HEK293 (cell line): ENCODE measurements around the gene BTRC.

Experiments used
- CTCF ChIA-PET: fragments of 350-600 bp; formaldehyde crosslinking; extraction: SDS; loops from one replicate; lab custom pipeline; 2021; ENCODE audit warnings: antibody characterized with exemption; lab: Yijun Ruan, JAX
- POLR2A ChIA-PET: fragments of 300-600 bp; formaldehyde crosslinking; extraction: SDS; loops from one replicate; lab custom pipeline; 2020; ENCODE audit warnings: antibody characterized with exemption, inconsistent platforms; lab: Yijun Ruan, JAX
- H3K27ac ChIP-seq: fragments of 200-500 bp; sonication (Bioruptor generic); 2 replicates; pipeline ENCODE4 v1.5.1; 2014; ENCODE audit warnings: low read depth, low read length, control low read depth, inconsistent platforms; ENCODE audit errors: extremely low read depth
- H3K36me3 ChIP-seq, 2 experiments: fragments of 200-500 bp in 1 of 2; sonication (Bioruptor generic) in 1 of 2; 1 replicate in 1 of 2; 2 replicates in 1 of 2; pipeline ENCODE4 v1.5.1; 2014 to 2017; ENCODE audit warnings: inconsistent platforms in 2 of 2, low read length in 2 of 2; ENCODE audit not compliant: control insufficient read depth in 2 of 2, insufficient read depth in 1 of 2
- H3K4me1 ChIP-seq: fragments of 200-500 bp; sonication (Bioruptor generic); 2 replicates; pipeline ENCODE4 v1.5.1; 2014; ENCODE audit warnings: mild to moderate bottlenecking, low read length, inconsistent platforms; ENCODE audit not compliant: control insufficient read depth, insufficient read depth
- H3K4me3 ChIP-seq: 2 replicates; pipeline ENCODE4 v1.5.1; 2011; ENCODE audit warnings: low read depth, mild to moderate bottlenecking, control low read depth, low read length, moderate library complexity
- H3K9me3 ChIP-seq: fragments of 200-500 bp; sonication (Bioruptor generic); 2 replicates; pipeline ENCODE4 v1.5.1; 2014; ENCODE audit warnings: low read depth, low read length, inconsistent platforms; ENCODE audit not compliant: control insufficient read depth, insufficient read depth
- BCL11A ChIP-seq: fragments of 450-650 bp; formaldehyde crosslinking; IDR thresholded peaks from 2 replicates; pipeline ENCODE4 v1.5.1; 2016; ENCODE audit warnings: low read depth, missing biosample characterization, missing genetic modification characterization
- GLI4 ChIP-seq: fragments of 450-650 bp; formaldehyde crosslinking; IDR thresholded peaks from 2 replicates; pipeline ENCODE4 v1.5.1; 2016; ENCODE audit warnings: missing biosample characterization, missing genetic modification characterization
- KLF1 ChIP-seq: fragments of 450-650 bp; formaldehyde crosslinking; IDR thresholded peaks from 2 replicates; pipeline ENCODE4 v1.5.1; 2016; ENCODE audit warnings: missing biosample characterization, missing genetic modification characterization
- PRDM4 ChIP-seq: fragments of 450-650 bp; formaldehyde crosslinking; IDR thresholded peaks from 2 replicates; pipeline ENCODE4 v1.5.1; 2017; ENCODE audit warnings: missing biosample characterization, missing genetic modification characterization
- SCRT1 ChIP-seq: fragments of 450-650 bp; formaldehyde crosslinking; IDR thresholded peaks from 2 replicates; pipeline ENCODE4 v1.5.1; 2016; ENCODE audit warnings: missing biosample characterization, missing genetic modification characterization, borderline replicate concordance
- SP7 ChIP-seq: fragments of 450-650 bp; formaldehyde crosslinking; IDR thresholded peaks from 2 replicates; pipeline ENCODE4 v1.5.1; 2016; ENCODE audit warnings: missing biosample characterization, missing genetic modification characterization
- ZBTB17 ChIP-seq: fragments of 450-650 bp; formaldehyde crosslinking; IDR thresholded peaks from 2 replicates; pipeline ENCODE4 v1.5.1; 2016; ENCODE audit warnings: missing biosample characterization, missing genetic modification characterization
- ZNF112 ChIP-seq: fragments of 450-650 bp; formaldehyde crosslinking; IDR thresholded peaks from 2 replicates; pipeline ENCODE4 v1.5.0; 2017; ENCODE audit warnings: missing biosample characterization, missing genetic modification characterization
- ZNF157 ChIP-seq: fragments of 450-650 bp; formaldehyde crosslinking; IDR thresholded peaks from 2 replicates; pipeline ENCODE4 v1.5.1; 2016; ENCODE audit warnings: missing biosample characterization, missing genetic modification characterization
- ZNF19 ChIP-seq: fragments of 450-650 bp; formaldehyde crosslinking; IDR thresholded peaks from 2 replicates; pipeline ENCODE4; 2016; ENCODE audit warnings: missing biosample characterization, missing genetic modification characterization, low read depth
- ZNF239 ChIP-seq: fragments of 450-650 bp; formaldehyde crosslinking; IDR thresholded peaks from 2 replicates; pipeline ENCODE4 v1.5.1; 2016; ENCODE audit warnings: missing biosample characterization, missing genetic modification characterization
- ZNF37A ChIP-seq: fragments of 450-650 bp; IDR thresholded peaks from 2 replicates; pipeline ENCODE4 v1.5.1; 2018; ENCODE audit warnings: missing biosample characterization, missing genetic modification characterization
- ZNF391 ChIP-seq: fragments of 450-650 bp; formaldehyde crosslinking; IDR thresholded peaks from 2 replicates; pipeline ENCODE4 v1.5.1; 2016; ENCODE audit warnings: low read depth, missing biosample characterization, missing genetic modification characterization, borderline replicate concordance
- ZNF426 ChIP-seq: fragments of 450-650 bp; formaldehyde crosslinking; IDR thresholded peaks from 2 replicates; pipeline ENCODE4 v1.5.1; 2017; ENCODE audit warnings: missing biosample characterization, missing genetic modification characterization, mild to moderate bottlenecking, inconsistent platforms, moderate library complexity
- ZNF600 ChIP-seq: fragments of 450-650 bp; formaldehyde crosslinking; IDR thresholded peaks from 2 replicates; pipeline ENCODE4 v1.5.1; 2016; ENCODE audit warnings: missing biosample characterization, missing genetic modification characterization
- ZNF677 ChIP-seq: fragments of 450-650 bp; IDR thresholded peaks from 2 replicates; pipeline ENCODE4 v1.5.0; 2018; ENCODE audit warnings: missing biosample characterization, mild to moderate bottlenecking, missing genetic modification characterization, moderate library complexity
- TF ChIP-seq, protein P1 (sequence below): fragments of 450-650 bp; formaldehyde crosslinking; IDR thresholded peaks from 2 replicates; pipeline ENCODE4 v1.5.1; 2016; ENCODE audit warnings: missing biosample characterization, missing genetic modification characterization, low read depth

Gene BTRC

GRCh38 chr10:101492205-101492604 lies 138.2 kb downstream of the BTRC start (continued):
- peak; percentile 88 for TF ChIP-seq SCRT1 (tag by site-specific recombination)
- TF ChIP-seq GLI4 (tag by site-specific recombination): no peak
- peak; percentile 50 for TF ChIP-seq BCL11A (tag by site-specific recombination)
- no peak for TF ChIP-seq ZNF391 (tag by site-specific recombination)
- TF ChIP-seq, protein P1, sequence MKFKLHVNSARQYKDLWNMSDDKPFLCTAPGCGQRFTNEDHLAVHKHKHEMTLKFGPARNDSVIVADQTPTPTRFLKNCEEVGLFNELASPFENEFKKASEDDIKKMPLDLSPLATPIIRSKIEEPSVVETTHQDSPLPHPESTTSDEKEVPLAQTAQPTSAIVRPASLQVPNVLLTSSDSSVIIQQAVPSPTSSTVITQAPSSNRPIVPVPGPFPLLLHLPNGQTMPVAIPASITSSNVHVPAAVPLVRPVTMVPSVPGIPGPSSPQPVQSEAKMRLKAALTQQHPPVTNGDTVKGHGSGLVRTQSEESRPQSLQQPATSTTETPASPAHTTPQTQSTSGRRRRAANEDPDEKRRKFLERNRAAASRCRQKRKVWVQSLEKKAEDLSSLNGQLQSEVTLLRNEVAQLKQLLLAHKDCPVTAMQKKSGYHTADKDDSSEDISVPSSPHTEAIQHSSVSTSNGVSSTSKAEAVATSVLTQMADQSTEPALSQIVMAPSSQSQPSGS: no peak
- no peak for TF ChIP-seq ZNF677 (tag by site-specific recombination)
- TF ChIP-seq ZNF19 (tag by site-specific recombination): no peak
- TF ChIP-seq, all 188 proteins: peak for 17

GRCh38 chr10:101492814-101493213 lies 138.8 kb downstream of the BTRC start:
- H3K4me3 ChIP-seq: no peak overlapping the region
- ChIA-PET POLR2A (no interaction called here), CTCF (interaction anchor here (0.7 kb wide), 1 partner anchor 49 kb away, joined by 3 read pairs; no protein-coding TSS in a partner anchor)
- H3K4me1 ChIP-seq: peaks cover 23% of the 10 kb centered on the region
- H3K9me3 ChIP-seq: no peaks in the 10 kb centered on the region
- TF ChIP-seq ZNF239 (no peak), ZNF37A (tag by site-specific recombination) (no peak), ZNF426 (tag by site-specific recombination) (no peak), PRDM4 (tag by site-specific recombination) (peak; percentile 91)
- H3K27ac ChIP-seq: no peak overlapping the region
- H3K36me3 ChIP-seq: no peaks in the 10 kb centered on the region

DNA sequence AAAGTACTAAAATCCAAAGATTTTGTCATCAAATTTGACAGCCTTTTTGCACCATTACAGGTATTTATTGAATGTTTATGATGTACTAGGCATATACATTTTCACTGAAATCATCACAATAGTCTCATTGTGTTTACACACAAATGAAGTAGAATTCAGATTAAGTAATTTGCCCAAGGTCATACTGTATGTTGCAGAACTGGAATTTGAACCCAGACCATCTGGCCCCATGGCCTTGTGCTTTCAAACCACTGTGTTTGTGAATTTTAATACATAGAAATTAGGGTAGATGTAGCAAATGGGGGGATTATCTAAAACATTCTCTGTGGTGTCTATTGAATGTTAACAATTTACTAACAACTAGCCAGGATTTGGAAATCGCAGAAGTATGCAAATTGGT lies 139.3 kb downstream of the BTRC start:
- Histone ChIP-seq H3K9me3 (no peaks in the 10 kb centered on the region), H3K4me3 (no peak overlapping the region), H3K36me3 (no peaks in the 10 kb centered on the region), H3K4me1 (peaks cover 23% of the 10 kb centered on the region), H3K27ac (no peak overlapping the region)
- CTCF ChIA-PET: interaction anchor here (0.7 to 1.5 kb wide), 2 partner anchors 10 to 49 kb away, joined by 3 to 4 read pairs; no protein-coding TSS in a partner anchor
- no peak for TF ChIP-seq ZNF112 (tag by site-specific recombination)
- POLR2A ChIA-PET: no interaction called here

- no peaks in the 10 kb centered on the region for H3K9me3 ChIP-seq
- no peak overlapping the region for H3K27ac ChIP-seq
- no peaks in the 10 kb centered on the region for H3K36me3 ChIP-seq
- TF ChIP-seq SP7 (peak; percentile 57; the same call in 1 of the 2 replicates), ZNF600 (peak; percentile 70), KLF1 (no peak), ZNF157 (no peak), ZBTB17 (tag by site-specific recombination) (0 out of 2 replicates have a peak, but pooled peaks have one; percentile 4)
- TF ChIP-seq, all 188 proteins: peak for 3
- Histone ChIP-seq H3K4me3 (no peak overlapping the region), H3K4me1 (peaks cover 23% of the 10 kb centered on the region)
- CTCF ChIA-PET: interaction anchor here (0.6 to 1.5 kb wide), 3 partner anchors 11 to 362 kb away, joined by 3 to 4 read pairs (median 4); no protein-coding TSS in a partner anchor
- POLR2A ChIA-PET: interaction anchor here (0.6 kb wide), 1 partner anchor 26 kb away, joined by 3 read pairs; no protein-coding TSS in a partner anchor
These were observed 139.9 kb downstream of the BTRC start for GRCh38 chr10:101493782-101494281.
